Common myeloid progenitor, CD34-positive (primary cell): ENCODE measurements around the gene ELL.

Source experiments
- CTCF ChIA-PET: fragments of 350-600 bp; sonication (Branson Sonifier 250); formaldehyde crosslinking; loops from one replicate; lab custom pipeline; 2021; ENCODE audit warnings: antibody characterized with exemption; lab: Charles Lee
- POLR2A ChIA-PET: fragments of 350-600 bp; sonication (Branson Sonifier 250); formaldehyde crosslinking; loops from one replicate; lab custom pipeline; 2021; ENCODE audit warnings: antibody characterized with exemption; lab: Charles Lee
- DNase-seq, 3 donors: peaks; one replicate each; pipeline versions ENCODE4 v3.0.0 to v3.0.0-alpha.2; 2013
- H3K27ac ChIP-seq, 2 experiments: 1 replicate in 1 of 2; 2 replicates in 1 of 2; pipeline ENCODE4 v1.7.0; 2013; ENCODE audit warnings: inconsistent platforms in 2 of 2, low read length in 2 of 2, mild to moderate bottlenecking in 2 of 2, low read depth in 1 of 2, moderate library complexity in 1 of 2; ENCODE audit not compliant: severe bottlenecking in 2 of 2, insufficient read depth in 1 of 2, poor library complexity in 1 of 2
- H3K27me3 ChIP-seq, 5 experiments: replicated peaks in 2 of 5; 1 replicate in 3 of 5; 2 replicates in 2 of 5; pipeline versions ENCODE4 v1.6.1 to v1.7.0; 2013; ENCODE audit warnings: low read length in 4 of 5, mild to moderate bottlenecking in 2 of 5, moderate library complexity in 2 of 5, inconsistent platforms in 1 of 5; ENCODE audit not compliant: insufficient read depth in 5 of 5, control insufficient read depth in 4 of 5
- H3K36me3 ChIP-seq, 4 experiments: 1 replicate in 2 of 4; 2 replicates in 2 of 4; pipeline versions ENCODE4 v1.6.1 to v1.7.0; 2013; ENCODE audit warnings: low read length in 3 of 4, control low read depth in 1 of 4, mild to moderate bottlenecking in 1 of 4; ENCODE audit not compliant: control insufficient read depth in 4 of 4, insufficient read depth in 4 of 4
- H3K4me1 ChIP-seq, 4 experiments: 1 replicate in 3 of 4; 2 replicates in 1 of 4; pipeline versions ENCODE4 v1.6.1 to v1.7.1; 2013; ENCODE audit warnings: low read length in 3 of 4, mild to moderate bottlenecking in 3 of 4, control low read depth in 1 of 4, inconsistent platforms in 1 of 4, moderate library complexity in 1 of 4; ENCODE audit not compliant: control insufficient read depth in 4 of 4, insufficient read depth in 4 of 4; ENCODE audit errors: control extremely low read depth in 1 of 4
- H3K4me3 ChIP-seq, 7 experiments: 1 replicate in 4 of 7; 2 replicates in 3 of 7; pipeline versions ENCODE4 v1.5.1 to v1.7.0; 2013; ENCODE audit warnings: mild to moderate bottlenecking in 7 of 7, low read length in 6 of 7, moderate library complexity in 6 of 7, inconsistent platforms in 2 of 7, low read depth in 2 of 7, control low read depth in 1 of 7; ENCODE audit not compliant: insufficient read depth in 4 of 7, control insufficient read depth in 1 of 7; ENCODE audit errors: extremely low read depth in 1 of 7
- H3K9me3 ChIP-seq, 5 experiments: 1 replicate in 4 of 5; 2 replicates in 1 of 5; pipeline versions ENCODE4 v1.6.1 to v1.7.1; 2013; ENCODE audit warnings: low read length in 4 of 5, mild to moderate bottlenecking in 2 of 5, inconsistent platforms in 1 of 5, low read depth in 1 of 5, moderate library complexity in 1 of 5; ENCODE audit not compliant: control insufficient read depth in 4 of 5, insufficient read depth in 2 of 5; ENCODE audit errors: control extremely low read depth in 1 of 5
- WGBS: methylation state at CpG from one replicate; pipeline ENCODE4 v1.1.5; 2013; ENCODE audit not compliant: insufficient coverage; 5-methylcytosine and 5-hydroxymethylcytosine counted together

Gene ELL

GRCh38 chr19:18439025-18439909 is 82.6 kb downstream of the ELL start:
- DNase-seq = peak in 2 of 3 donors; percentile 45 to 57
- no peaks in the 10 kb centered on the region for H3K9me3 ChIP-seq
- H3K4me1 ChIP-seq = peaks cover 0 to 34% (median 23%) of the 10 kb centered on the region in 4 experiments
- H3K36me3 ChIP-seq = peaks cover 0 to 25% (median 18%) of the 10 kb centered on the region in 4 experiments
- no peak overlapping the region for H3K4me3 ChIP-seq
- ChIA-PET CTCF (interaction anchor here (0.8 to 1.9 kb wide), 5 partner anchors 14 to 120 kb away, joined by 3 to 8 read pairs (median 3); partner anchors contain the start of gene SSBP4), POLR2A (interaction anchor here (0.6 to 0.9 kb wide), 2 partner anchors 22 to 518 kb away, joined by 3 read pairs; no protein-coding TSS in a partner anchor)
- peak overlapping the region in 1 of 2 experiments; percentile 55 for H3K27ac ChIP-seq
- no peaks in the 10 kb centered on the region for H3K27me3 ChIP-seq
- 81% methylated on average over 10 of the region's 13 CpGs for WGBS

- peak in 1 of 3 donors; percentile 40 for DNase-seq
- POLR2A ChIA-PET = interaction anchor here (0.9 kb wide), 1 partner anchor 21 kb away, joined by 3 read pairs; no protein-coding TSS in a partner anchor
- Histone ChIP-seq H3K4me3 (peak overlapping the region in 6 of 7 experiments; percentile 23 to 80 (median 65)), H3K27ac (peak overlapping the region in 1 of 2 experiments; percentile 68), H3K27me3 (no peaks in the 10 kb centered on the region), H3K4me1 (peaks cover 0 to 38% (median 26%) of the 10 kb centered on the region in 4 experiments), H3K9me3 (no peaks in the 10 kb centered on the region), H3K36me3 (peaks cover 0 to 24% (median 12%) of the 10 kb centered on the region in 4 experiments)
- CTCF ChIA-PET = interaction anchor here (0.8 to 1.9 kb wide), 3 partner anchors 21 to 121 kb away, joined by 3 to 8 read pairs (median 3); partner anchors contain the start of gene SSBP4
- 35% methylated on average over 19 of the region's 24 CpGs for WGBS
Measured at GRCh38 chr19:18438331-18439024, 83.4 kb downstream of the ELL start.

GRCh38 chr19:18437491-18438330 is 84.2 kb downstream of the ELL start, which contains the start of gene ISYNA1:
TSS of gene ISYNA1 (minus strand) at chr19:18438133. CDS start at chr19:18437979, 154 bp downstream.
- POLR2A ChIA-PET = interaction anchor here (0.5 to 0.7 kb wide), 2 partner anchors 369 to 481 kb away, joined by 3 read pairs; partner anchors contain the start of gene COPE
- CTCF ChIA-PET = no interaction called here
- H3K4me3 ChIP-seq = peak within 1 kb of the TSS; percentile 29 to 80 (median 69)

GRCh38 chr19:18436671-18437490 is 85.0 kb downstream of the ELL start:
- WGBS = 20% methylated on average over 55 of the region's 67 CpGs
- H3K4me3 ChIP-seq = peak overlapping the region; percentile 20 to 76 (median 66)
- no peaks in the 10 kb centered on the region for H3K27me3 ChIP-seq
- CTCF ChIA-PET = interaction anchor here (1.2 kb wide), 1 partner anchor 26 kb away, joined by 3 read pairs; no protein-coding TSS in a partner anchor
- POLR2A ChIA-PET = interaction anchor here (0.5 to 0.7 kb wide), 2 partner anchors 370 to 482 kb away, joined by 3 read pairs; partner anchors contain the start of gene COPE
- no peaks in the 10 kb centered on the region for H3K9me3 ChIP-seq
- peaks cover 0 to 50% (median 31%) of the 10 kb centered on the region in 4 experiments for H3K4me1 ChIP-seq
- DNase-seq = peak; percentile 92 to 95 (median 95)
- peaks cover 0 to 34% (median 10%) of the 10 kb centered on the region in 4 experiments for H3K36me3 ChIP-seq
- peak overlapping the region in 1 of 2 experiments; percentile 5 for H3K27ac ChIP-seq

More at GRCh38 chr19:18437491-18438330, 84.2 kb downstream of the ELL start, which contains the start of gene ISYNA1:
- 0% methylated on average over 73 of the region's 99 CpGs for WGBS
- H3K9me3 ChIP-seq = no peaks in the 10 kb centered on the region
- DNase-seq = peak in 2 of 3 donors; percentile 40 to 58
- peaks cover 0 to 27% (median 10%) of the 10 kb centered on the region in 4 experiments for H3K36me3 ChIP-seq
- H3K27ac ChIP-seq = peak within 1 kb of the TSS in 1 of 2 experiments; percentile 68
- peaks cover 0 to 42% (median 27%) of the 10 kb centered on the region in 4 experiments for H3K4me1 ChIP-seq
- no peaks in the 10 kb centered on the region for H3K27me3 ChIP-seq

GRCh38 chr19:18435842-18436670 is 85.8 kb downstream of the ELL start:
- CTCF ChIA-PET = interaction anchor here (1.2 to 1.8 kb wide), 3 partner anchors 22 to 25 kb away, joined by 3 to 4 read pairs (median 3); no protein-coding TSS in a partner anchor
- 89% methylated on average over 46 of the region's 46 CpGs for WGBS
- Histone ChIP-seq H3K4me1 (peaks cover 0 to 56% (median 32%) of the 10 kb centered on the region in 4 experiments), H3K9me3 (no peaks in the 10 kb centered on the region), H3K36me3 (peaks cover 0 to 34% (median 10%) of the 10 kb centered on the region in 4 experiments), H3K27ac (no peak overlapping the region), H3K4me3 (peak overlapping the region in 6 of 7 experiments; percentile 57 to 76 (median 68)), H3K27me3 (no peaks in the 10 kb centered on the region)
- POLR2A ChIA-PET = interaction anchor here (0.6 to 1.3 kb wide), 2 partner anchors 17 to 40 kb away, joined by 3 read pairs; partner anchors contain the start of gene SSBP4
- DNase-seq = no peak
